A673 (cell line): Measurements from ENCODE around the gene TMEM259. TPM values are rescaled to one million over a fixed set of nuclear protein-coding genes. Genes with fewer than 3 reads are reported as not detected.
A peak's percentile ranks its signal among the peaks of the same experiment; 100 is the strongest.

Experiments
- BruUV-seq: library from RNA; stranded (reverse); fragments of 400-500 nt; replicated peaks from 2 replicates; lab custom pipeline; 2021; lab: Mats Ljungman, UMichigan
- CTCF ChIA-PET: fragments of 300-600 bp; sonication (Branson Sonifier 250); formaldehyde crosslinking; loops from one replicate; lab custom pipeline; 2022; ENCODE audit warnings: antibody characterized with exemption; lab: Charles Lee
- POLR2A ChIA-PET: fragments of 300-600 bp; sonication (Branson Sonifier 250); formaldehyde crosslinking; loops from one replicate; lab custom pipeline; 2022; ENCODE audit warnings: antibody characterized with exemption; ENCODE audit not compliant: low non-redundant PET; lab: Charles Lee
- DNase-seq: peaks from one replicate; pipeline ENCODE4 v3.0.0-alpha.2; 2015; ENCODE audit warnings: low spot score
- H3K27ac ChIP-seq: fragments of 200-600 bp; sonication (generic); 2 replicates; pipeline ENCODE4 v1.5.1; 2016; ENCODE audit warnings: mixed run types, low read depth, mild to moderate bottlenecking, mixed read lengths, antibody characterized with exemption, low read length; ENCODE audit not compliant: poor library complexity, severe bottlenecking
- H3K27me3 ChIP-seq: fragments of 200-600 bp; sonication (generic); replicated peaks from 2 replicates; pipeline ENCODE4 v1.6.1; 2017; ENCODE audit warnings: mixed run types, low read depth, mild to moderate bottlenecking, mixed read lengths, antibody characterized with exemption, low read length; ENCODE audit not compliant: insufficient read depth, poor library complexity
- H3K36me3 ChIP-seq: fragments of 200-600 bp; sonication (generic); 2 replicates; pipeline ENCODE4 v1.6.1; 2016; ENCODE audit warnings: mixed run types, mild to moderate bottlenecking, mixed read lengths, antibody characterized with exemption, low read length; ENCODE audit not compliant: insufficient read depth, poor library complexity, severe bottlenecking
- H3K4me1 ChIP-seq: fragments of 200-600 bp; sonication (generic); 2 replicates; pipeline ENCODE4 v1.6.1; 2017; ENCODE audit warnings: mixed run types, mild to moderate bottlenecking, mixed read lengths, antibody characterized with exemption, low read length; ENCODE audit not compliant: insufficient read depth, poor library complexity, severe bottlenecking
- H3K4me3 ChIP-seq: fragments of 200-600 bp; sonication (generic); 2 replicates; pipeline ENCODE4 v1.5.1; 2016; ENCODE audit warnings: low read depth, mixed run types, mild to moderate bottlenecking, mixed read lengths, low read length; ENCODE audit not compliant: poor library complexity, severe bottlenecking
- H3K9me3 ChIP-seq: fragments of 200-600 bp; sonication (generic); 2 replicates; pipeline ENCODE4 v1.6.1; 2016; ENCODE audit warnings: mixed run types, low read depth, mild to moderate bottlenecking, mixed read lengths, antibody characterized with exemption, low read length; ENCODE audit not compliant: poor library complexity, severe bottlenecking
- CTCF ChIP-seq: fragments of 300-800, 200-600 bp; sonication (generic); conservative IDR thresholded peaks from 2 replicates; pipeline ENCODE4 v1.5.1; 2017; ENCODE audit warnings: low read depth, mild to moderate bottlenecking, antibody characterized with exemption, low read length, moderate library complexity, mixed read lengths
- EZH2 ChIP-seq: fragments of 200-600 bp; sonication (generic); IDR thresholded peaks from 2 replicates; pipeline ENCODE4 v1.6.1; 2017; ENCODE audit warnings: borderline replicate concordance, low read depth, mild to moderate bottlenecking, mixed read lengths, antibody characterized with exemption, low read length; ENCODE audit not compliant: poor library complexity, severe bottlenecking
- intact Hi-C: fragments of 100-400 bp; cut with micrococcal nuclease; formaldehyde crosslinking; loops from one replicate; pipeline ENCODE4 v1.10.0; 2022; ENCODE audit not compliant: unreplicated experiment
- total RNA-seq: library from RNA; stranded (reverse); gene quantifications from 2 replicates; pipeline ENCODE4 v1.2.3, GENCODE V29; 2021

The TMEM259 gene
- total RNA-seq, 1 experiment from 2014 or later, result 151 TPM

- no TSS peak for BruUV-seq
- H3K4me3 ChIP-seq, result no peak overlapping the region
- H3K36me3 ChIP-seq, result peaks cover 20% of the 10 kb centered on the region
- intact Hi-C loops, result no loop called here
- TF ChIP-seq EZH2 (no peak), CTCF (no peak)
- POLR2A ChIA-PET, result no interaction called here
- CTCF ChIA-PET, result no interaction called here
- H3K9me3 ChIP-seq, result no peaks in the 10 kb centered on the region
- H3K4me1 ChIP-seq, result peaks cover 30% of the 10 kb centered on the region
- peak overlapping the region; percentile 61 for H3K27ac ChIP-seq
- no peaks in the 10 kb centered on the region for H3K27me3 ChIP-seq
- DNase-seq, result no peak
These were observed 3.6 kb downstream of the TMEM259 start for GRCh38 chr19:1017115-1017905.

- no peaks in the 10 kb centered on the region for H3K9me3 ChIP-seq
- BruUV-seq, result no TSS peak
- H3K27me3 ChIP-seq, result no peaks in the 10 kb centered on the region
- no peak overlapping the region for H3K4me3 ChIP-seq
- no peak for TF ChIP-seq CTCF
- TF ChIP-seq EZH2, result no peak
- intact Hi-C loops, result no loop called here
- H3K36me3 ChIP-seq, result peaks cover 26% of the 10 kb centered on the region
- ChIA-PET POLR2A (no interaction called here), CTCF (no interaction called here)
- peak overlapping the region; percentile 47 for H3K27ac ChIP-seq
- peaks cover 30% of the 10 kb centered on the region for H3K4me1 ChIP-seq
- DNase-seq, result no peak
These were observed 4.2 kb downstream of the TMEM259 start for GRCh38 chr19:1016647-1017114.

- no TSS peak for BruUV-seq
- TF ChIP-seq EZH2 (no peak), CTCF (no peak)
- Histone ChIP-seq H3K27ac (peak overlapping the region; percentile 54), H3K4me1 (peaks cover 30% of the 10 kb centered on the region), H3K4me3 (no peak overlapping the region), H3K36me3 (peaks cover 28% of the 10 kb centered on the region), H3K27me3 (no peaks in the 10 kb centered on the region), H3K9me3 (no peaks in the 10 kb centered on the region)
- intact Hi-C loops, result no loop called here
- DNase-seq, result no peak
- ChIA-PET POLR2A (no interaction called here), CTCF (no interaction called here)
These were observed 4.9 kb downstream of the TMEM259 start for GRCh38 chr19:1015782-1016646.
